DOHH2 (cell line): ENCODE data around the gene TFAP2D.

Experiments
- H3F3A ChIP-seq: fragments of 200-600 bp; sonication (generic), shearing (Covaris generic); 2 replicates; pipeline ENCODE4 v1.6.0; 2016; ENCODE audit warnings: antibody characterized with exemption, mild to moderate bottlenecking; ENCODE audit not compliant: control insufficient read depth, insufficient read depth
- H3K27ac ChIP-seq: fragments of 200-600 bp; sonication (generic); 2 replicates; pipeline ENCODE4 v1.5.1; 2014; ENCODE audit warnings: low read depth, mild to moderate bottlenecking, low read length, moderate library complexity
- H3K27me3 ChIP-seq: fragments of 200-600 bp; sonication (generic); 2 replicates; pipeline ENCODE4 v1.6.1; 2014; ENCODE audit warnings: mild to moderate bottlenecking, low read length, mixed read lengths; ENCODE audit not compliant: control insufficient read depth
- H3K36me3 ChIP-seq: fragments of 200-600 bp; sonication (generic); 2 replicates; pipeline ENCODE4 v1.6.1; 2014; ENCODE audit warnings: mild to moderate bottlenecking, low read length, moderate library complexity, mixed read lengths; ENCODE audit not compliant: control insufficient read depth
- H3K4me1 ChIP-seq: fragments of 200-600 bp; sonication (generic); 2 replicates; pipeline ENCODE4 v1.6.1; 2014; ENCODE audit warnings: mild to moderate bottlenecking, low read length, mixed read lengths; ENCODE audit not compliant: control insufficient read depth
- H3K4me2 ChIP-seq: fragments of 200-600 bp; sonication (generic); 2 replicates; pipeline ENCODE4 v1.6.0; 2014; ENCODE audit warnings: mild to moderate bottlenecking, low read length, moderate library complexity
- H3K4me3 ChIP-seq: fragments of 200-600 bp; sonication (generic); 2 replicates; pipeline ENCODE4 v1.5.1; 2014; ENCODE audit warnings: mild to moderate bottlenecking, low read length, mixed read lengths
- H3K79me2 ChIP-seq: fragments of 200-600 bp; sonication (generic); 2 replicates; pipeline ENCODE4 v1.6.1; 2014; ENCODE audit warnings: mild to moderate bottlenecking, low read length, mixed read lengths; ENCODE audit not compliant: control insufficient read depth
- H3K9me2 ChIP-seq: fragments of 200-600 bp; sonication (generic); replicated peaks from 2 replicates; pipeline ENCODE4 v1.6.1; 2014; ENCODE audit warnings: mild to moderate bottlenecking, low read length, mixed read lengths; ENCODE audit not compliant: control insufficient read depth
- H3K9me3 ChIP-seq: fragments of 200-600 bp; sonication (generic); 2 replicates; pipeline ENCODE4 v1.6.1; 2014; ENCODE audit warnings: antibody characterized with exemption, low read length, mixed read lengths; ENCODE audit not compliant: control insufficient read depth, insufficient read depth
- H4K20me1 ChIP-seq: fragments of 200-600 bp; sonication (generic); 2 replicates; pipeline ENCODE4 v1.6.0; 2014; ENCODE audit warnings: low read depth, mild to moderate bottlenecking, antibody characterized with exemption, low read length, moderate library complexity; ENCODE audit not compliant: control insufficient read depth, insufficient read depth
- CTCF ChIP-seq: fragments of 200-600 bp; sonication (generic); IDR thresholded peaks from one replicate; pipeline ENCODE4 v1.5.1; 2014; ENCODE audit warnings: antibody characterized with exemption, mild to moderate bottlenecking, low read depth, low read length; ENCODE audit not compliant: poor library complexity, severe bottlenecking
- EZH2phosphoT487 ChIP-seq: fragments of 200-600 bp; sonication (generic); IDR thresholded peaks from 2 replicates; pipeline ENCODE4 v1.6.1; 2017; ENCODE audit warnings: borderline replicate concordance, mild to moderate bottlenecking, antibody characterized with exemption, low read length, moderate library complexity, mixed read lengths

TFAP2D gene

GRCh38 chr6:50780382-50780781 is 67.1 kb downstream of the TFAP2D start:
- H3K27me3 ChIP-seq, result no peaks in the 10 kb centered on the region
- H3K36me3 ChIP-seq, result no peaks in the 10 kb centered on the region
- no peak overlapping the region for H3K27ac ChIP-seq
- H3K4me1 ChIP-seq, result no peaks in the 10 kb centered on the region
- H3K4me2 ChIP-seq, result no peak overlapping the region
- no peak overlapping the region for H3K4me3 ChIP-seq
- no peaks in the 10 kb centered on the region for H3K9me2 ChIP-seq
- H3F3A ChIP-seq, result no peaks in the 10 kb centered on the region
- H3K9me3 ChIP-seq, result no peaks in the 10 kb centered on the region
- H4K20me1 ChIP-seq, result no peaks in the 10 kb centered on the region
- H3K79me2 ChIP-seq, result no peaks in the 10 kb centered on the region
- TF ChIP-seq EZH2phosphoT487 (no peak), CTCF (no peak)

GRCh38 chr6:50785921-50786320 is 72.6 kb downstream of the TFAP2D start:
- H3F3A ChIP-seq, result no peaks in the 10 kb centered on the region
- no peaks in the 10 kb centered on the region for H3K27me3 ChIP-seq
- no peak overlapping the region for H3K4me3 ChIP-seq
- H3K4me1 ChIP-seq, result no peaks in the 10 kb centered on the region
- no peaks in the 10 kb centered on the region for H3K79me2 ChIP-seq
- no peaks in the 10 kb centered on the region for H4K20me1 ChIP-seq
- no peak overlapping the region for H3K27ac ChIP-seq
- no peaks in the 10 kb centered on the region for H3K36me3 ChIP-seq
- H3K9me3 ChIP-seq, result no peaks in the 10 kb centered on the region
- no peaks in the 10 kb centered on the region for H3K9me2 ChIP-seq
- TF ChIP-seq EZH2phosphoT487 (no peak), CTCF (no peak)
- no peak overlapping the region for H3K4me2 ChIP-seq

GRCh38 chr6:50791900-50792508 is 78.7 kb downstream of the TFAP2D start:
- H3K9me2 ChIP-seq, result no peaks in the 10 kb centered on the region
- no peaks in the 10 kb centered on the region for H3F3A ChIP-seq
- H3K79me2 ChIP-seq, result no peaks in the 10 kb centered on the region

More at GRCh38 chr6:50791900-50792508, 78.7 kb downstream of the TFAP2D start:
- no peaks in the 10 kb centered on the region for H3K27me3 ChIP-seq
- no peak overlapping the region for H3K4me3 ChIP-seq
- no peaks in the 10 kb centered on the region for H4K20me1 ChIP-seq
- TF ChIP-seq CTCF, result peak; percentile 79
- no peak for TF ChIP-seq EZH2phosphoT487
- H3K9me3 ChIP-seq, result no peaks in the 10 kb centered on the region
- H3K36me3 ChIP-seq, result no peaks in the 10 kb centered on the region
- H3K27ac ChIP-seq, result no peak overlapping the region
- H3K4me1 ChIP-seq, result peaks cover 4% of the 10 kb centered on the region
- no peak overlapping the region for H3K4me2 ChIP-seq
